Femur (tissue), 1 donor: ENCODE measurements around the gene C2orf92.
A peak's percentile ranks its signal among the peaks of the same experiment; 100 is the strongest.
"Not testable (repeated sequence)": the region's sequence is repeated elsewhere in the genome, so short reads cannot be mapped to it uniquely, and the experiment has no call there.

Source experiments
- DNase-seq: peaks from one replicate; pipeline ENCODE4 v3.0.0-alpha.2; 2017

Gene C2orf92

GRCh38 chr2:97695744-97696143, 26.2 kb downstream of the C2orf92 start:
- no peak for DNase-seq

GRCh38 chr2:97697252-97698235, 28.0 kb downstream of the C2orf92 start:
- DNase-seq, result peak; percentile 92

- no peak for DNase-seq
These were observed 29.0 kb downstream of the C2orf92 start for GRCh38 chr2:97698530-97698929.

GRCh38 chr2:97699765-97700444, 30.4 kb downstream of the C2orf92 start:
- peak; percentile 64 for DNase-seq

- no peak for DNase-seq
These were observed 31.7 kb downstream of the C2orf92 start for GRCh38 chr2:97701186-97701585.

- DNase-seq, result no peak
These were observed 32.4 kb downstream of the C2orf92 start for GRCh38 chr2:97701851-97702465.

- DNase-seq, result no peak
These were observed 33.4 kb downstream of the C2orf92 start for GRCh38 chr2:97702731-97703470.

GRCh38 chr2:97703741-97704140, 34.2 kb downstream of the C2orf92 start:
- no peak for DNase-seq

- no peak for DNase-seq
These were observed 35.5 kb downstream of the C2orf92 start for GRCh38 chr2:97704989-97705388.

- DNase-seq, result no peak
These were observed 36.6 kb downstream of the C2orf92 start for GRCh38 chr2:97706112-97706511.

GRCh38 chr2:97706708-97707345, 37.3 kb downstream of the C2orf92 start:
- DNase-seq, result no peak

- DNase-seq, result no peak
These were observed 38.0 kb downstream of the C2orf92 start for GRCh38 chr2:97707362-97708047.

GRCh38 chr2:97708048-97708380, 38.5 kb downstream of the C2orf92 start:
- DNase-seq, result no peak

- no peak for DNase-seq
These were observed 39.1 kb downstream of the C2orf92 start for GRCh38 chr2:97708608-97709007.

- DNase-seq, result no peak
These were observed 41.8 kb downstream of the C2orf92 start for GRCh38 chr2:97711394-97711711.

- not testable (repeated sequence) for DNase-seq
These were observed 42.7 kb downstream of the C2orf92 start for GRCh38 chr2:97712175-97712574.

GRCh38 chr2:97712693-97713295, 43.3 kb downstream of the C2orf92 start:
- DNase-seq, result no peak

- no peak for DNase-seq
These were observed 44.0 kb downstream of the C2orf92 start, which contains the start of gene ZAP70 for GRCh38 chr2:97713296-97714083. TSS of gene ZAP70 (plus strand) at chr2:97713576. CDS start at chr2:97724037, 10,461 bp downstream.

- no peak for DNase-seq
These were observed 44.8 kb downstream of the C2orf92 start for GRCh38 chr2:97714084-97714949.
